T-helper 2 cell treated with Interferon-gamma antibody and Interleukin-4, amounts not matched to agents 100 ng/mL and 5 ng/mL, for 36 hours (primary cell): Measurements from ENCODE around the gene KCNK7. TPM values are rescaled to one million over a fixed set of nuclear protein-coding genes. Genes with fewer than 3 reads are reported as not detected.
"Not testable (repeated sequence)": the region's sequence is repeated elsewhere in the genome, so short reads cannot be mapped to it uniquely, and the experiment has no call there.

Experiments
- intact Hi-C: fragments of 100-400 bp; cut with micrococcal nuclease; formaldehyde crosslinking; loops from one replicate; pipeline ENCODE4 v1.15.1; 2023
- total RNA-seq: library from RNA; stranded (reverse); gene quantifications from 2 replicates; pipeline ENCODE4 v1.2.3, GENCODE V29; 2022

The KCNK7 gene
- total RNA-seq, 1 donor from 2014 or later: 1.7 TPM

GRCh38 chr11:65574811-65575567 is 20.6 kb downstream of the KCNK7 start:
- intact Hi-C loops: loop anchor here (1.0 to 5.0 kb wide), 4 partner anchors 13 to 137 kb away; partner anchors contain the start of genes KAT5 and PCNX3

- intact Hi-C loops: loop anchor here (1.0 to 5.0 kb wide), 4 partner anchors 14 to 138 kb away; partner anchors contain the start of genes KAT5 and PCNX3
Measured at GRCh38 chr11:65574109-65574810, 21.3 kb downstream of the KCNK7 start.

- intact Hi-C loops: loop anchor here (1.0 to 5.0 kb wide), 4 partner anchors 15 to 139 kb away; partner anchors contain the start of genes KAT5 and PCNX3
Measured at GRCh38 chr11:65573391-65574079, 22.1 kb downstream of the KCNK7 start.

- intact Hi-C loops: loop anchor here (5.0 kb wide), 2 partner anchors 80 to 140 kb away; partner anchors contain the start of gene KAT5
Measured at GRCh38 chr11:65572356-65573051, 23.1 kb downstream of the KCNK7 start, which contains the start of gene FAM89B. Gene FAM89B, plus strand, starts transcription at chr11:65572538. Its CDS starts 132 bp downstream, at chr11:65572670.

GRCh38 chr11:65571940-65572339 is 23.7 kb downstream of the KCNK7 start:
- intact Hi-C loops: loop anchor here (2.0 to 5.0 kb wide), 4 partner anchors 19 to 287 kb away; partner anchors contain the start of genes CFL1 and KAT5

- intact Hi-C loops: loop anchor here (2.0 to 5.0 kb wide), 4 partner anchors 19 to 287 kb away; partner anchors contain the start of genes CFL1 and KAT5
Measured at GRCh38 chr11:65571420-65571819, 24.2 kb downstream of the KCNK7 start.

GRCh38 chr11:65569973-65570918 is 25.4 kb downstream of the KCNK7 start, which contains the start of gene ZNRD2:
Gene ZNRD2, plus strand, starts transcription at chr11:65570477. Its CDS starts 15 bp downstream, at chr11:65570492.
- intact Hi-C loops: loop anchor here (1.0 to 5.0 kb wide), 7 partner anchors 17 to 289 kb away; partner anchors contain the start of genes CFL1, KAT5 and PCNX3

GRCh38 chr11:65569164-65569972 is 26.2 kb downstream of the KCNK7 start:
- intact Hi-C loops: no loop called here

- intact Hi-C loops: no loop called here
Measured at GRCh38 chr11:65565624-65566453, 29.8 kb downstream of the KCNK7 start.

GRCh38 chr11:65564879-65565559 is 30.6 kb downstream of the KCNK7 start:
- intact Hi-C loops: not testable (repeated sequence)

GRCh38 chr11:65563601-65564000 is 32.0 kb downstream of the KCNK7 start:
- intact Hi-C loops: no loop called here

GRCh38 chr11:65562788-65563187 is 32.8 kb downstream of the KCNK7 start:
- intact Hi-C loops: no loop called here

GRCh38 chr11:65562020-65562419 is 33.6 kb downstream of the KCNK7 start:
- intact Hi-C loops: no loop called here

GRCh38 chr11:65560555-65561418 is 34.8 kb downstream of the KCNK7 start:
- intact Hi-C loops: no loop called here

GRCh38 chr11:65559951-65560537 is 35.6 kb downstream of the KCNK7 start:
- intact Hi-C loops: no loop called here

- intact Hi-C loops: no loop called here
Measured at GRCh38 chr11:65559535-65559934, 36.1 kb downstream of the KCNK7 start.
